Measurements from ENCODE around the gene SIGLEC1. TPM values are rescaled to one million over a fixed set of nuclear protein-coding genes. Genes with fewer than 3 reads are reported as not detected.
A peak's percentile ranks its signal among the peaks of the same experiment; 100 is the strongest.

Gene SIGLEC1
- total and polyA plus RNA-seq, 4 experiments from 2014 or later: 0.30 to 0.32 TPM; not detected in 2

DNA sequence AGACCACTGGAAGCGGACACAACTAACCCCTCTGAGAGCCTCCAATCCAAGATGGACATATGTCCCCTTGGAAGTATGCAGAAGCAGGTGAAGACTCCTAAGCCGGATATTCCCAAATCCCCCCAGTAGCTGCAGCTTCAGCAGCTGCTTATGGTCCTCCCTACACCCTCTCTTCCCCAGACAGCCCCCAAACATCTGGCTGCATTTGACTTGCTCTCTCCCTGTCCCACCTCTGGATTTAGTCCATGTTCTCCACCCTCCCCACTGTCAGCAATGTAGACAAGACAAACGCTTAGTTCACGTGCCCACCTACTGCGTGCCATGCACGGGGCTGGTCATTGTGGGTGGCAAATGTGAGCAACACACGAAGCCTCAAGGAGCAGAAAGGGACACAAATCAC lies 26.0 kb downstream of the SIGLEC1 start:
- CTCF ChIA-PET (ENCODE audit: partially characterized antibody): no interaction called here

DNA sequence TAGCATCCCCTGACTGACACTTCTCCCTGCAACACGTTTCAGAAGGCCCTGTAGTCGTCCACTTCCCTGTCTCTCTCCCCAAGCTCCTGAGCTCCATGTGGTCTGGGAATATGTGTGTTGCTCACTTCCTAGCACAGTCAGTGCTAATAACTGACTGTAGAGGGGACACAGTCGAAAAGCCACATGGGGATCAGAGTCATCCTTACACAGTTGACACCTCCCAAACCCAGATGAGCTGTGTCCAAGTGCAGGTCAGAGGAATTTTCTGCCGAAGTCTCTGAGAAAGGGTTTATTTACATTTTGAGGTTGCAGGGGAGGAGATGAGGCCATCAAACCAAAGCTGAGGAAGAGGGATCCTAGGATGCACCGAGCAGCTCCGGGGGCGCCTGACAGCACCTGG lies 27.1 kb downstream of the SIGLEC1 start:
- Mint-ChIP-seq H3K9me3 (no peaks in the 10 kb centered on the region), H3K36me3 (no peaks in the 10 kb centered on the region), H3K27me3 (peaks cover 28 to 33% of the 10 kb centered on the region in 2 donors), H3K4me3 (no peak overlapping the region), H3K4me1 (peaks cover 0 to 5% (median 3%) of the 10 kb centered on the region in 4 donors), H3K27ac (no peak overlapping the region)
- peaks cover 4% of the 10 kb centered on the region for H3K27me3 ChIP-seq (ENCODE audit: insufficient read depth, low read length)
- H3K36me3 ChIP-seq (ENCODE audit: insufficient read depth, low read length): no peaks in the 10 kb centered on the region
- intact Hi-C loops (cut with micrococcal nuclease): no loop called here
- H3K27ac ChIP-seq (ENCODE audit: low read depth, low read length): no peak overlapping the region
- ChIA-PET POLR2A (ENCODE audit: partially characterized antibody) (no interaction called here), CTCF (ENCODE audit: partially characterized antibody) (interaction anchor here (0.8 to 1.1 kb wide), 2 partner anchors 9 to 25 kb away, joined by 3 to 5 read pairs; no protein-coding TSS in a partner anchor)
- H3K4me1 ChIP-seq (ENCODE audit: insufficient read depth, low read length): no peaks in the 10 kb centered on the region
- no peak overlapping the region for H3K4me3 ChIP-seq (ENCODE audit: low read length in 2 of 2)
- no peak for DNase-seq
- H3K9me3 ChIP-seq (ENCODE audit: control insufficient read depth in 1 of 2, low read length in 2 of 2): no peaks in the 10 kb centered on the region

More for the DNA sequence above, 26.0 kb downstream of the SIGLEC1 start:
- intact Hi-C loops (cut with micrococcal nuclease): no loop called here
- no peaks in the 10 kb centered on the region for H3K36me3 ChIP-seq (ENCODE audit: insufficient read depth, low read length)
- no peak overlapping the region for H3K27ac Mint-ChIP-seq
- no peak overlapping the region for H3K4me3 ChIP-seq (ENCODE audit: low read length in 2 of 2)
- H3K9me3 Mint-ChIP-seq: no peaks in the 10 kb centered on the region
- peaks cover 2% of the 10 kb centered on the region for H3K27me3 ChIP-seq (ENCODE audit: insufficient read depth, low read length)
- no peak overlapping the region for H3K27ac ChIP-seq (ENCODE audit: low read depth, low read length)
- no peaks in the 10 kb centered on the region for H3K36me3 Mint-ChIP-seq
- peaks cover 0 to under 1% (median 0%) of the 10 kb centered on the region in 4 donors for H3K4me1 Mint-ChIP-seq
- no peaks in the 10 kb centered on the region for H3K4me1 ChIP-seq (ENCODE audit: insufficient read depth, low read length)
- no peak overlapping the region for H3K4me3 Mint-ChIP-seq
- peaks cover 22 to 26% of the 10 kb centered on the region in 2 donors for H3K27me3 Mint-ChIP-seq
- no peak for DNase-seq
- H3K9me3 ChIP-seq (ENCODE audit: control insufficient read depth in 1 of 2, low read length in 2 of 2): no peaks in the 10 kb centered on the region
- POLR2A ChIA-PET (ENCODE audit: partially characterized antibody): no interaction called here

DNA sequence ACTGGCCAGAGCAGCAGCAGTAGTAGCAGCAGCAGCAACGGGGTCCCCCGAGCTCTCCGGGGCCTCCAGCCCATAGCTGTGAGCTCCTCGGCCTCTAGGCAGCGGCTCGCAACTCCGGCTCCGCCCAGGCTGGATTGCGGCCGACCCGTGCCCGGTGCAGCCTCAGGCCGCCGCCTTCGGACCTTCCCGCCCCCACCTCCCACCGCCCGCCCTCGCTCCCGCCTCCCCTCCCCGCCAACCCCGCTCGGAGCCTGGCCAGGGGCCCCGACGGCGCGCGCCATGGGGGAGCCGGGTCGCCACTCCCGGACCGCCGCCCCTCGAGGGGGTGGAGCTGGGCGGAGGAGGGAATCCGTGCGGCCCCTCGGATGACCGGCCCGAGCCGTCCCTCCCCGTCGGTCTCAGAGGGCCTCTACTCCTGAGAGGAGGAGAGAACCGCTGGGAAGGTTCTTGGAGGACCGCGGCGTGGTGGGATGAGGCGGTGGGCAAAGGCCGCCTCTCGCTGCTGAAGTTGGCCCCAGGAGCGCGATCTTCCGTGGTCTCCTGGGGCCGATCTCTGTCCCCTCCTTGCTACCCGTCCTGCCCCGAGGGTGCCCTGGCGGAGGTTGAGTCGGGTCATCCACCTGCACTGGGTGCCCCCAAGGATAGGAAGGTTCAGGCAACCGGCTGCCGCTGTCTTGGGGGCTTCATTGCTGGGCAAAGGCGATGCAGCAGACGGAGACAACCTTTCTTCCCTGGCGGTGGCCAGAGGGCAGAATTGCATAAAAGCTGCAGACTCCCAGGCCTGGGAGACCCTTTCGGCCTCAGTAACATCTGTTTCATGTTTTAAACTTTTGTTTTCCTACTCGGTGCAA lies 30.2 kb downstream of the SIGLEC1 start, which contains the start of gene ADAM33:
Gene ADAM33 (minus strand): TSS at position 80 of the 851 bp plus-strand sequence. CDS start 6 bp downstream, at position 74.
- no peak within 1 kb of the TSS for H3K27ac ChIP-seq (ENCODE audit: low read depth, low read length)
- Mint-ChIP-seq H3K27me3 (peaks cover 36 to 43% of the 10 kb centered on the region in 2 donors), H3K27ac (peak within 1 kb of the TSS in 1 of 7 donors; percentile 44), H3K36me3 (no peaks in the 10 kb centered on the region), H3K4me3 (peak within 1 kb of the TSS in 2 of 8 donors; percentile 24 to 49), H3K9me3 (no peaks in the 10 kb centered on the region), H3K4me1 (peaks cover 0 to 5% (median 3%) of the 10 kb centered on the region in 4 donors)
- peaks cover 4% of the 10 kb centered on the region for H3K27me3 ChIP-seq (ENCODE audit: insufficient read depth, low read length)
- H3K9me3 ChIP-seq (ENCODE audit: control insufficient read depth in 1 of 2, low read length in 2 of 2): no peaks in the 10 kb centered on the region
- DNase-seq: no peak
- ChIA-PET POLR2A (ENCODE audit: partially characterized antibody) (no interaction called here), CTCF (ENCODE audit: partially characterized antibody) (interaction anchor here (0.7 kb wide), 1 partner anchor 346 kb away, joined by 3 read pairs; no protein-coding TSS in a partner anchor)
- H3K4me3 ChIP-seq (ENCODE audit: low read length in 2 of 2): no peak within 1 kb of the TSS
- H3K36me3 ChIP-seq (ENCODE audit: insufficient read depth, low read length): no peaks in the 10 kb centered on the region
- intact Hi-C loops (cut with micrococcal nuclease): no loop called here
- H3K4me1 ChIP-seq (ENCODE audit: insufficient read depth, low read length): no peaks in the 10 kb centered on the region

DNA sequence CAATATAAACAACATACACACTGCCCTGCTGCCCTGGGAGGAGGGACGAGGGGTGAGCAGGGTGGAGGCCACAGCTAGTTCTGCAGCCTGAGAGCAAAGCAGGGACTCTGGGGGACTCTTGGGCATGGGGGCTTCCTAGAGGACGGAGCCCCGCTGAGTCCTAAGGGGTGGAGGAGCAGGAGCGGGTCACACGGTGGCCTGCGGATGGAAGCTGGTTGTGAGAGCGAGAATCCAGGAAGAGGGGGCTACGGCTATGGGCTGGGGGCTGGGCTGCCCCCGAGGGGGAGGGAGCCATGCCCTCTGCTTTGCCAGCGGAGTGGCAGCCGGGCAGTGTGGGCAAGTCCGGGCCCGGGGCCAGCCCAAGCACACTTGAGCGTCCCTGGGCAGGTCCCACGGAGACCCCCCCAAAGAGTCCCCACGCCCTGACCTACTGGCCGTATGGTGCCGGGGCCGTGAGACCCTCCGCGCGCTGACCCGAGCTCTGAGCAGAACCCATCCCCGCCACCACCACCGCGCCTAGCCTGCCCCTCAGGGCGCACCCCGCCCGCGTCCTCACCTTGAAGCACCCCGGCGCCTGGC lies 31.0 kb downstream of the SIGLEC1 start:
- intact Hi-C loops (cut with micrococcal nuclease): no loop called here
- Histone ChIP-seq H3K27me3 (ENCODE audit: insufficient read depth, low read length) (peaks cover 4% of the 10 kb centered on the region), H3K36me3 (ENCODE audit: insufficient read depth, low read length) (no peaks in the 10 kb centered on the region), H3K9me3 (ENCODE audit: control insufficient read depth in 1 of 2, low read length in 2 of 2) (no peaks in the 10 kb centered on the region), H3K4me1 (ENCODE audit: insufficient read depth, low read length) (no peaks in the 10 kb centered on the region), H3K4me3 (ENCODE audit: low read length in 2 of 2) (no peak overlapping the region), H3K27ac (ENCODE audit: low read depth, low read length) (no peak overlapping the region)
- peaks cover 36 to 46% of the 10 kb centered on the region in 2 donors for H3K27me3 Mint-ChIP-seq
- H3K4me3 Mint-ChIP-seq: peak overlapping the region in 2 of 8 donors; percentile 24 to 49
- no peaks in the 10 kb centered on the region for H3K9me3 Mint-ChIP-seq
- H3K4me1 Mint-ChIP-seq: peaks cover 3 to 9% (median 7%) of the 10 kb centered on the region in 4 donors
- no peak overlapping the region for H3K27ac Mint-ChIP-seq
- DNase-seq: no peak
- CTCF ChIA-PET (ENCODE audit: partially characterized antibody): no interaction called here
- POLR2A ChIA-PET (ENCODE audit: partially characterized antibody): no interaction called here
- no peaks in the 10 kb centered on the region for H3K36me3 Mint-ChIP-seq

GRCh38 chr20:3680701-3681351 lies 31.6 kb downstream of the SIGLEC1 start:
- H3K4me1 Mint-ChIP-seq: peaks cover 3 to 9% (median 7%) of the 10 kb centered on the region in 4 donors
- ChIA-PET POLR2A (ENCODE audit: partially characterized antibody) (no interaction called here), CTCF (ENCODE audit: partially characterized antibody) (no interaction called here)
- no peaks in the 10 kb centered on the region for H3K4me1 ChIP-seq (ENCODE audit: insufficient read depth, low read length)
- peak overlapping the region in 1 of 7 donors; percentile 44 for H3K27ac Mint-ChIP-seq
- no peak for DNase-seq
- H3K4me3 Mint-ChIP-seq: peak overlapping the region in 1 of 8 donors; percentile 24
- peaks cover 33 to 43% of the 10 kb centered on the region in 2 donors for H3K27me3 Mint-ChIP-seq
- H3K27me3 ChIP-seq (ENCODE audit: insufficient read depth, low read length): peaks cover 4% of the 10 kb centered on the region
- H3K27ac ChIP-seq (ENCODE audit: low read depth, low read length): no peak overlapping the region
- H3K4me3 ChIP-seq (ENCODE audit: low read length in 2 of 2): no peak overlapping the region
- no peaks in the 10 kb centered on the region for H3K36me3 ChIP-seq (ENCODE audit: insufficient read depth, low read length)
- H3K9me3 Mint-ChIP-seq: no peaks in the 10 kb centered on the region
- H3K9me3 ChIP-seq (ENCODE audit: control insufficient read depth in 1 of 2, low read length in 2 of 2): no peaks in the 10 kb centered on the region
- intact Hi-C loops (cut with micrococcal nuclease): no loop called here
- no peaks in the 10 kb centered on the region for H3K36me3 Mint-ChIP-seq

GRCh38 chr20:3679749-3680700 lies 32.4 kb downstream of the SIGLEC1 start:
- no peaks in the 10 kb centered on the region for H3K36me3 ChIP-seq (ENCODE audit: insufficient read depth, low read length)
- peak overlapping the region in 1 of 8 donors; percentile 31 for H3K4me3 Mint-ChIP-seq
- H3K27ac ChIP-seq (ENCODE audit: low read depth, low read length): no peak overlapping the region
- no peak for DNase-seq
- peaks cover 3 to 9% (median 7%) of the 10 kb centered on the region in 4 donors for H3K4me1 Mint-ChIP-seq
- H3K4me1 ChIP-seq (ENCODE audit: insufficient read depth, low read length): no peaks in the 10 kb centered on the region
- POLR2A ChIA-PET (ENCODE audit: partially characterized antibody): no interaction called here
- H3K36me3 Mint-ChIP-seq: no peaks in the 10 kb centered on the region
- no peaks in the 10 kb centered on the region for H3K9me3 ChIP-seq (ENCODE audit: control insufficient read depth in 1 of 2, low read length in 2 of 2)
- peaks cover 7% of the 10 kb centered on the region for H3K27me3 ChIP-seq (ENCODE audit: insufficient read depth, low read length)
- H3K27ac Mint-ChIP-seq: no peak overlapping the region
- no peaks in the 10 kb centered on the region for H3K9me3 Mint-ChIP-seq
- H3K4me3 ChIP-seq (ENCODE audit: low read length in 2 of 2): no peak overlapping the region
- intact Hi-C loops (cut with micrococcal nuclease): no loop called here
- peaks cover 38 to 48% of the 10 kb centered on the region in 2 donors for H3K27me3 Mint-ChIP-seq
- CTCF ChIA-PET (ENCODE audit: partially characterized antibody): no interaction called here

Data from CD4-positive, alpha-beta memory T cell (primary cell).